ENCODE results near the gene SLIT3. TPM values are rescaled to one million over a fixed set of nuclear protein-coding genes. Genes with fewer than 3 reads are reported as not detected.

Gene SLIT3
- total and polyA plus RNA-seq, 10 of the 15 experiments (the other 5 are each of a cell fraction or from before 2014, with no cell fraction given), result 0.05 TPM; not detected in 9

GRCh38 chr5:169190849-169191248, 110.1 kb downstream of the SLIT3 start (continued):
- TF ChIP-seq JUND (IDR thresholded peaks at IDR 0.05; ENCODE audit: low read depth, low read length) (no peak), CTCF (IDR thresholded peaks at IDR 0.05 in 2 of 3, conservative IDR thresholded peaks at IDR 0.05 in 1 of 3; ENCODE audit: control insufficient read depth in 2 of 3, extremely low read depth in 1 of 3, insufficient read depth in 1 of 3, low read depth in 3 of 3, low read length in 3 of 3) (no peak), ZBTB4 (CRISPR knock-in tag; IDR thresholded peaks at IDR 0.05) (no peak), ETV6 (conservative IDR thresholded peaks at IDR 0.05 in 1 of 2, IDR thresholded peaks at IDR 0.05 in 1 of 2; ENCODE audit: borderline replicate concordance in 1 of 2, low read depth in 1 of 2) (no peak)

- intact Hi-C loops (cut with micrococcal nuclease; ENCODE audit: unreplicated experiment) (no loop called here), in situ Hi-C loops (cut with MboI) (no loop called here)
- no peaks in the 10 kb centered on the region for H3K79me2 ChIP-seq (ENCODE audit: control insufficient read depth, insufficient read depth, low read length)
- BruUV-seq (replicated peaks), result no TSS peak
- no peaks in the 10 kb centered on the region; a peak in 1 of 4 replicates for H3K27me3 ChIP-seq (replicated peaks in 1 of 2; ENCODE audit: control insufficient read depth in 2 of 2, insufficient read depth in 2 of 2, low read length in 1 of 2)
- CTCF ChIA-PET, result no interaction called here
- no peaks in the 10 kb centered on the region for H4K20me1 ChIP-seq (ENCODE audit: control insufficient read depth, insufficient read depth)
- POLR2A ChIA-PET, result no interaction called here
- RAD21 ChIA-PET (ENCODE audit: unreplicated experiment), result no interaction called here
- no peak overlapping the region for H3K9ac ChIP-seq (ENCODE audit: control insufficient read depth, insufficient read depth, low read length)
- H3K4me3 ChIP-seq, result no peak overlapping the region
- no peak overlapping the region for H3K4me2 ChIP-seq (ENCODE audit: control insufficient read depth, insufficient read depth)
- ATAC-seq (no peak), FAIRE-seq (no peak), DNase-seq (ENCODE audit: low read depth, low spot score) (no peak)
- no peak overlapping the region for H3K27ac ChIP-seq (ENCODE audit: control insufficient read depth, insufficient read depth)
- no peaks in the 10 kb centered on the region for H3K4me1 ChIP-seq (ENCODE audit: control insufficient read depth, insufficient read depth, low read length)
- SMC1A ChIA-PET (ENCODE audit: uncharacterized antibody, unreplicated experiment), result no interaction called here
- H3K9me3 ChIP-seq (replicated peaks; ENCODE audit: control insufficient read depth, insufficient read depth, low read length), result no peaks in the 10 kb centered on the region
- no peak for TF ChIP-seq BCL3 (IDR thresholded peaks at IDR 0.05; ENCODE audit: borderline replicate concordance, insufficient read depth, low read depth, low read length, poor library complexity, severe bottlenecking)
- no peak for TF ChIP-seq NFXL1 (IDR thresholded peaks at IDR 0.05; ENCODE audit: borderline replicate concordance)
- no peak for TF ChIP-seq RELB (IDR thresholded peaks at IDR 0.05; ENCODE audit: low read depth)
- no peak for TF ChIP-seq STAT3 (IDR thresholded peaks at IDR 0.05; ENCODE audit: low read depth, low read length)
- TF ChIP-seq ELK1 (IDR thresholded peaks at IDR 0.05; ENCODE audit: low read depth, low read length), result no peak
- TF ChIP-seq JUND (IDR thresholded peaks at IDR 0.05; ENCODE audit: low read depth, low read length), result no peak
- TF ChIP-seq STAT1 (conservative IDR thresholded peaks at IDR 0.05), result no peak
- no peak for TF ChIP-seq SIN3A (IDR thresholded peaks at IDR 0.05; ENCODE audit: low read depth, low read length)
- WGBS (ENCODE audit: insufficient coverage, insufficient replicate concordance, low lambda C conversion rate, missing lambda C conversion rate), result 32% methylated on average over 3 of the region's 3 CpGs
- H3K36me3 ChIP-seq (ENCODE audit: control insufficient read depth in 2 of 2, insufficient read depth in 2 of 2, low read length in 1 of 2), result no peaks in the 10 kb centered on the region
- no peak overlapping the region for H2AFZ ChIP-seq (ENCODE audit: control insufficient read depth, low read depth, low read length)
Measured at GRCh38 chr5:169185626-169186025, 115.3 kb downstream of the SLIT3 start.
